NB4 (cell line): Measurements from ENCODE around the gene ZCCHC7.
A peak's percentile ranks its signal among the peaks of the same experiment; 100 is the strongest.

ENCODE experiments used
- DNase-seq: peaks from one replicate; pipeline ENCODE4 v3.0.0; 2010; ENCODE audit warnings: low read depth
- H3K4me3 ChIP-seq: one replicate; pipeline ENCODE4 v1.5.1; 2011; ENCODE audit warnings: mild to moderate bottlenecking, low read depth, low read length, moderate library complexity
- MAX ChIP-seq: IDR thresholded peaks from 2 replicates; pipeline ENCODE4 v1.6.1; 2011; ENCODE audit warnings: low read depth, low read length
- MYC ChIP-seq: IDR thresholded peaks from 2 replicates; pipeline ENCODE4 v1.6.1; 2011; ENCODE audit warnings: low read depth, low read length
- POLR2A ChIP-seq: IDR thresholded peaks from 2 replicates; pipeline ENCODE4 v1.6.1; 2011; ENCODE audit warnings: mild to moderate bottlenecking; ENCODE audit not compliant: insufficient read length; ENCODE audit errors: extremely low read depth
- TF ChIP-seq, protein P1 (sequence below): IDR thresholded peaks from one replicate; pipeline ENCODE4 v1.5.1; 2012; ENCODE audit warnings: low read depth, low read length

ZCCHC7 gene

GRCh38 chr9:37328556-37329227 lies 208.3 kb downstream of the ZCCHC7 start:
- H3K4me3 ChIP-seq = no peak overlapping the region
- no peak for TF ChIP-seq MAX
- TF ChIP-seq, protein P1, sequence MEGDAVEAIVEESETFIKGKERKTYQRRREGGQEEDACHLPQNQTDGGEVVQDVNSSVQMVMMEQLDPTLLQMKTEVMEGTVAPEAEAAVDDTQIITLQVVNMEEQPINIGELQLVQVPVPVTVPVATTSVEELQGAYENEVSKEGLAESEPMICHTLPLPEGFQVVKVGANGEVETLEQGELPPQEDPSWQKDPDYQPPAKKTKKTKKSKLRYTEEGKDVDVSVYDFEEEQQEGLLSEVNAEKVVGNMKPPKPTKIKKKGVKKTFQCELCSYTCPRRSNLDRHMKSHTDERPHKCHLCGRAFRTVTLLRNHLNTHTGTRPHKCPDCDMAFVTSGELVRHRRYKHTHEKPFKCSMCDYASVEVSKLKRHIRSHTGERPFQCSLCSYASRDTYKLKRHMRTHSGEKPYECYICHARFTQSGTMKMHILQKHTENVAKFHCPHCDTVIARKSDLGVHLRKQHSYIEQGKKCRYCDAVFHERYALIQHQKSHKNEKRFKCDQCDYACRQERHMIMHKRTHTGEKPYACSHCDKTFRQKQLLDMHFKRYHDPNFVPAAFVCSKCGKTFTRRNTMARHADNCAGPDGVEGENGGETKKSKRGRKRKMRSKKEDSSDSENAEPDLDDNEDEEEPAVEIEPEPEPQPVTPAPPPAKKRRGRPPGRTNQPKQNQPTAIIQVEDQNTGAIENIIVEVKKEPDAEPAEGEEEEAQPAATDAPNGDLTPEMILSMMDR = no peak
- no peak for TF ChIP-seq POLR2A
- TF ChIP-seq MYC = no peak
- no peak for DNase-seq

DNA sequence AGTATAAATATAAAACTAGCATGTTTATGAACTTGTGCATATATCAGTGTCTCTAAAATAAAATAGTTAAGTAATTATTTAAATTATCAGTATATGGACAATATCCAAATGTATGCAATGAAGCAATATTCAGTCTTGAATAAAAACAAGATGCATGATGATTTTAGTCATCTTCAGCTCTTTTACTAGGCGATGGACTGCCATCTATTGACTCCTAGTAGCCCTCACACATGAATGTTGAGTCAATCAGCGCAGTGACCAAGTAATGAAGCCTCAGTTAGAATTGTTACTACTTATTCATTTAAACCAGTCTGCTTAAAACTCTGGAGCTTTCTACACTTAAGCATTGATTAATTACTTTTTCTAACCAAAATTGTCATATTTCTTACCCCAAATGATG lies 209.2 kb downstream of the ZCCHC7 start:
- no peak for TF ChIP-seq POLR2A
- TF ChIP-seq MYC = no peak
- no peak for TF ChIP-seq MAX
- TF ChIP-seq, protein P1 = no peak
- H3K4me3 ChIP-seq = no peak overlapping the region
- DNase-seq = peak; percentile 34

DNA sequence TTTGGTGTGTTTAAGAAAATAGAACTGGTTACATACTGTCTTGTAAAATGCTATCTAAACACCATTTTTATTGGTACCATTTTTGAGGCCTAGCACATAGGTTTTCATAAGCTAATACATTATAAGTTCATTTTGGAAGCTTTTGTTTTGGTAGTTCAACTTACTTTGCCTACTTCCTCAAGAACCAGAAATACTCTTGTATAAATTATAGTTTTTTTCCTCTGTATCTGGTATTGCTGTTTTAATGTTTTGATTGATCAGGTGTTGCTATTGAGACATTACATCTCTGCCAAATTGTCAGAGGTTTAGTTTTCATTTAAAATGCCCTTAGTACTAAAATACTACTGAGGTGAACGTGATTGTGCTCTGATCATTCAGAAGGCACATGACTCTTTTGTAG lies 211.5 kb downstream of the ZCCHC7 start:
- no peak for TF ChIP-seq MYC
- no peak for TF ChIP-seq POLR2A
- no peak for DNase-seq
- H3K4me3 ChIP-seq = no peak overlapping the region

DNA sequence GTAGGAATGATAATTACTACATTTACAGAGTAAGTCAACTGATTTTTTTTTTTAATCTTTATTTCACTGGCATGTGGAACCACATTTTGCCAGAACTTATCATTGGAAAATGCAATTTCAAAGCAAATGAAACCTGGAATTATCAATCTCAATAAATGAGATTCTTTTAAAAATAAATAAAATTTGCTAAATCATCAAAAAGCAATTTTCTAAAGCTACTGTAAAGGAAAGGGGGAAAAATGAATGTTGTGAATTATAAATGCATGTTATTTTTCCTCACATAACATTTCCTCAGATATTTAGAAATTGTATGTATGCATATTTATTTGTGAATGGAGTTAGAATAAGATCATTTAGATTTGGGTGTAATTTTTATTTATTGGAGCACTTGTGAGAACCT lies 212.2 kb downstream of the ZCCHC7 start:
- no peak for DNase-seq
- H3K4me3 ChIP-seq = no peak overlapping the region
- TF ChIP-seq, protein P1 = no peak
- TF ChIP-seq MAX = no peak
- no peak for TF ChIP-seq MYC
- TF ChIP-seq POLR2A = no peak

GRCh38 chr9:37333288-37333687 lies 212.9 kb downstream of the ZCCHC7 start:
- DNase-seq = no peak
- TF ChIP-seq MAX (no peak), MYC (no peak), POLR2A (no peak)
- TF ChIP-seq, protein P1 = no peak

GRCh38 chr9:37335238-37335637 lies 214.9 kb downstream of the ZCCHC7 start:
- no peak for DNase-seq
- no peak overlapping the region for H3K4me3 ChIP-seq
- TF ChIP-seq MAX (no peak), POLR2A (no peak)
- TF ChIP-seq, protein P1 = no peak

More at GRCh38 chr9:37333288-37333687, 212.9 kb downstream of the ZCCHC7 start:
- no peak overlapping the region for H3K4me3 ChIP-seq
